Measurements from ENCODE around the gene UCHL3.

DNA sequence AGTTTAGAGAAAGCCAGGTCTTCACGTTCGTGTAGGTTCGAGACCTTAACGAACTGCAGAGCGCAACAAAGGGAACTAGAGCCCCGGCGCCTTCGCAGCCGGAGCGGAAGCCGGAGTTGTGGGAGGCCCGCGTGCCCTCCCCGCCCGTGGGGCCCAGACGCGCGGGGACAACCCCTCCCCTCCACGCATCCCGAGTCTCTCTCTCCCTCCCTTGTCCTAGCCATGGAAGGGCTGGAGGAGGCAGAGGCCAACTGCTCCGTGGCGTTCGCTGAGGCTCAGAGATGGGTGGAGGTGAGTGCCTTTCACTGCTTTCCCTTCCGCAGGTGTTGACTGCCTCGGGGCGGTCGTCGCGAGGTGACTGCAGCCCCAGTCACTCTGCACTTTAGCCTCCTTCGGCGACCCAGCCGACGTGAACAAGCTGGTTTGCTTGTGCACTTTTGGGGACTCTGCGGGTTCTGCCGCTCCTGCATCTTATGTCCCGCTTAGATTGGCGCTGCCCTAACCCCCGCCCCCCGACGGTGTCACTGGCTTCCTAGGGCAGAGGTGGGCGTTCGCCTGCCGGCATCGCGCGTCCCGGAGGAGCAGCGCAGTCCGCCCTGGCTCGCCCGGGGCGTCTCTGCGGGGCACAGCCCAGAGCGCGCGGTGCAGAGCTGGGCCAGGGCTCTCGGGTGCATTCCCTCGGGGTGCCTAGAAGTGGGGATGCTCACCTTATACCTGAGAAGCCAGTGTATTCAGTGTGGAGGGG lies 87.0 kb downstream of the UCHL3 start:
- TF ChIP-seq EZH2 (IDR thresholded peaks at IDR 0.05; ENCODE audit: borderline replicate concordance, low read depth, low read length) (no peak), POLR2AphosphoS5 (IDR thresholded peaks at IDR 0.05; ENCODE audit: control insufficient read depth, insufficient read depth, low read depth, low read length) (no peak), MTA2 (IDR thresholded peaks at IDR 0.05; ENCODE audit: low read depth) (no peak), POLR2A (conservative IDR thresholded peaks at IDR 0.05) (no peak), SAP30 (IDR thresholded peaks at IDR 0.05; ENCODE audit: borderline replicate concordance, insufficient read depth, low read depth, low read length, poor library complexity, severe bottlenecking) (no peak), GABPB2 (CRISPR knock-in tag; conservative IDR thresholded peaks at IDR 0.05) (no peak)
- TF ChIP-seq, protein P1, sequence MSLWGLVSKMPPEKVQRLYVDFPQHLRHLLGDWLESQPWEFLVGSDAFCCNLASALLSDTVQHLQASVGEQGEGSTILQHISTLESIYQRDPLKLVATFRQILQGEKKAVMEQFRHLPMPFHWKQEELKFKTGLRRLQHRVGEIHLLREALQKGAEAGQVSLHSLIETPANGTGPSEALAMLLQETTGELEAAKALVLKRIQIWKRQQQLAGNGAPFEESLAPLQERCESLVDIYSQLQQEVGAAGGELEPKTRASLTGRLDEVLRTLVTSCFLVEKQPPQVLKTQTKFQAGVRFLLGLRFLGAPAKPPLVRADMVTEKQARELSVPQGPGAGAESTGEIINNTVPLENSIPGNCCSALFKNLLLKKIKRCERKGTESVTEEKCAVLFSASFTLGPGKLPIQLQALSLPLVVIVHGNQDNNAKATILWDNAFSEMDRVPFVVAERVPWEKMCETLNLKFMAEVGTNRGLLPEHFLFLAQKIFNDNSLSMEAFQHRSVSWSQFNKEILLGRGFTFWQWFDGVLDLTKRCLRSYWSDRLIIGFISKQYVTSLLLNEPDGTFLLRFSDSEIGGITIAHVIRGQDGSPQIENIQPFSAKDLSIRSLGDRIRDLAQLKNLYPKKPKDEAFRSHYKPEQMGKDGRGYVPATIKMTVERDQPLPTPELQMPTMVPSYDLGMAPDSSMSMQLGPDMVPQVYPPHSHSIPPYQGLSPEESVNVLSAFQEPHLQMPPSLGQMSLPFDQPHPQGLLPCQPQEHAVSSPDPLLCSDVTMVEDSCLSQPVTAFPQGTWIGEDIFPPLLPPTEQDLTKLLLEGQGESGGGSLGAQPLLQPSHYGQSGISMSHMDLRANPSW (CRISPR knock-in tag; IDR thresholded peaks at IDR 0.05): no peak
- TF ChIP-seq, protein P2, sequence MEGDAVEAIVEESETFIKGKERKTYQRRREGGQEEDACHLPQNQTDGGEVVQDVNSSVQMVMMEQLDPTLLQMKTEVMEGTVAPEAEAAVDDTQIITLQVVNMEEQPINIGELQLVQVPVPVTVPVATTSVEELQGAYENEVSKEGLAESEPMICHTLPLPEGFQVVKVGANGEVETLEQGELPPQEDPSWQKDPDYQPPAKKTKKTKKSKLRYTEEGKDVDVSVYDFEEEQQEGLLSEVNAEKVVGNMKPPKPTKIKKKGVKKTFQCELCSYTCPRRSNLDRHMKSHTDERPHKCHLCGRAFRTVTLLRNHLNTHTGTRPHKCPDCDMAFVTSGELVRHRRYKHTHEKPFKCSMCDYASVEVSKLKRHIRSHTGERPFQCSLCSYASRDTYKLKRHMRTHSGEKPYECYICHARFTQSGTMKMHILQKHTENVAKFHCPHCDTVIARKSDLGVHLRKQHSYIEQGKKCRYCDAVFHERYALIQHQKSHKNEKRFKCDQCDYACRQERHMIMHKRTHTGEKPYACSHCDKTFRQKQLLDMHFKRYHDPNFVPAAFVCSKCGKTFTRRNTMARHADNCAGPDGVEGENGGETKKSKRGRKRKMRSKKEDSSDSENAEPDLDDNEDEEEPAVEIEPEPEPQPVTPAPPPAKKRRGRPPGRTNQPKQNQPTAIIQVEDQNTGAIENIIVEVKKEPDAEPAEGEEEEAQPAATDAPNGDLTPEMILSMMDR (IDR thresholded peaks at IDR 0.05 in 2 of 3, conservative IDR thresholded peaks at IDR 0.05 in 1 of 3; ENCODE audit: insufficient read depth in 2 of 3, low read depth in 1 of 3, low read length in 3 of 3): no peak
- TF ChIP-seq, protein P3, sequence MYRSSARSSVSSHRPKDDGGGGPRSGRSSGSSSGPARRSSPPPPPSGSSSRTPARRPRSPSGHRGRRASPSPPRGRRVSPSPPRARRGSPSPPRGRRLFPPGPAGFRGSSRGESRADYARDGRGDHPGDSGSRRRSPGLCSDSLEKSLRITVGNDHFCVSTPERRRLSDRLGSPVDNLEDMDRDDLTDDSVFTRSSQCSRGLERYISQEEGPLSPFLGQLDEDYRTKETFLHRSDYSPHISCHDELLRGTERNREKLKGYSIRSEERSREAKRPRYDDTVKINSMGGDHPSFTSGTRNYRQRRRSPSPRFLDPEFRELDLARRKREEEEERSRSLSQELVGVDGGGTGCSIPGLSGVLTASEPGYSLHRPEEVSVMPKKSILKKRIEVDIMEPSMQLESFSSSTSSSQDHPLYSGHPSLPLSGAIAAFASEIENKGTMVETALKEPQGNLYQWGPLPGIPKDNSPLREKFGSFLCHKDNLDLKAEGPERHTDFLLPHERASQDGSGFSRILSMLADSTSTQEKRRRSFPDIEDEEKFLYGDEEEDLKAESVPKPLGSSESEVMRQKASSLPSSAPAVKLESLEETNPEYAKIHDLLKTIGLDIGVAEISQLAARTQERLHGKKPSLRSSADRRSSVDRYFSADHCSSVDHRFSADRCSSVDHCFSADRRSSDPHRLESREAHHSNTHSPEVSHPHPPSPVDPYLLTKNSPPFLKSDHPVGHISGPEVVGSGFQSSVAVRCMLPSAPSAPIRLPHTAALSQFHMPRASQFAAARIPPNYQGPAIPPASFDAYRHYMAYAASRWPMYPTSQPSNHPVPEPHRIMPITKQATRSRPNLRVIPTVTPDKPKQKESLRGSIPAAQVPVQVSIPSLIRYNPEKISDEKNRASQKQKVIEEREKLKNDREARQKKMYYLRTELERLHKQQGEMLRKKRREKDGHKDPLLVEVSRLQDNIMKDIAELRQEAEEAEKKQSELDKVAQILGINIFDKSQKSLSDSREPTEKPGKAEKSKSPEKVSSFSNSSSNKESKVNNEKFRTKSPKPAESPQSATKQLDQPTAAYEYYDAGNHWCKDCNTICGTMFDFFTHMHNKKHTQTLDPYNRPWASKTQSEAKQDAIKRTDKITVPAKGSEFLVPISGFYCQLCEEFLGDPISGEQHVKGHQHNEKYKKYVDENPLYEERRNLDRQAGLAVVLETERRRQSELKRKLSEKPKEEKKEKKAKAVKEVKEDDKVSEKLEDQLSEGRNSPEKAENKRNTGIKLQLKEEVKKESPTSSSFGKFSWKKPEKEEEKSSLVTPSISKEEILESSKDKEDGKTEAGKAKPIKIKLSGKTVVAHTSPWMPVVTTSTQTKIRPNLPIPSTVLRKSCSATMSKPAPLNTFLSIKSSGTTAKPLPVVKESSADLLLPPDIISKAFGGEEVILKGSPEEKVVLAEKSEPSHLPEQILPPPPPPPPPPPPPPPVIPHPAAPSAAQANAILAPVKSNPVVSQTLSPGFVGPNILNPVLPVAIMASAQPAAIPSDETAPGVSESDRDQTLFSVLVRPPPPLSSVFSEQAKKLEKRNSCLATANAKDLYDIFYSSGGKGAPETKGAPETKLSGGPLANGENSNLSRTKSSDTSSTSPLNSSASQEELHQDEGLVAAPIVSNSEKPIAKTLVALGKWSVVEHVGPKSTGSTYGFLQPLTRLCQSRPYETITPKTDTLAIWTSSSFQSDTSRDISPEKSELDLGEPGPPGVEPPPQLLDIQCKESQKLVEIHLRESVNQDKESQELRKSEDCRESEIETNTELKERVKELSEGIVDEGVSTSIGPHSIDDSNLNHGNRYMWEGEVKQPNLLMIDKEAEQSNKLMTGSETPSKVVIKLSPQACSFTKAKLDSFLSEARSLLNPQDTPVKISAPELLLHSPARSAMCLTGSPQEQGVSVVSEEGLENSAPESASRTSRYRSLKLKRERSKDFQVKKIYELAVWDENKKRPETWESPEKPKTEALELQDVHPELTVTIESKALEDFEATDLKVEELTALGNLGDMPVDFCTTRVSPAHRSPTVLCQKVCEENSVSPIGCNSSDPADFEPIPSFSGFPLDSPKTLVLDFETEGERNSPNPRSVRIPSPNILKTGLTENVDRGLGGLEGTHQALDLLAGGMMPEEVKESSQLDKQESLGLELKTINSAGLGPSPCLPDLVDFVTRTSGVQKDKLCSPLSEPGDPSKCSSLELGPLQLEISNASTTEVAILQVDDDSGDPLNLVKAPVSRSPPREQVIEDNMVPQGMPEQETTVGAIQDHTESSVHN (IDR thresholded peaks at IDR 0.05; ENCODE audit: borderline replicate concordance in 1 of 2, low read depth in 1 of 2): no peak

Measured in K562 (cell line).